ENCODE measurements around the gene SPATA3. TPM values are rescaled to one million over a fixed set of nuclear protein-coding genes. Genes with fewer than 3 reads are reported as not detected.

Gene SPATA3
- total RNA-seq, 2 donors from 2014 or later, result not detected

GRCh38 chr2:230947908-230948365, 48.0 kb upstream of the SPATA3 start:
- Histone ChIP-seq H3K36me3 (ENCODE audit: control insufficient read depth, insufficient read depth, low read length) (no peaks in the 10 kb centered on the region), H3K9me3 (ENCODE audit: control insufficient read depth, low read length) (no peaks in the 10 kb centered on the region), H3K9ac (ENCODE audit: extremely low read depth, low read length, poor library complexity, severe bottlenecking) (no peak overlapping the region), H3K27ac (ENCODE audit: low read depth, low read length) (no peak overlapping the region), H3K27me3 (ENCODE audit: control insufficient read depth, insufficient read depth, low read length, poor library complexity, severe bottlenecking) (no peaks in the 10 kb centered on the region), H3K4me1 (ENCODE audit: control insufficient read depth, insufficient read depth, low read length) (no peaks in the 10 kb centered on the region), H3K4me3 (ENCODE audit: low read length) (no peak overlapping the region)
- no peak for DNase-seq
- H3K27ac Mint-ChIP-seq, result no peak overlapping the region
- H3K36me3 Mint-ChIP-seq (ENCODE audit: low read depth), result no peaks in the 10 kb centered on the region
- H3K9me3 Mint-ChIP-seq, result peaks cover under 1% of the 10 kb centered on the region
- H3K4me3 Mint-ChIP-seq, result no peak overlapping the region
- H3K27me3 Mint-ChIP-seq (ENCODE audit: insufficient read depth), result no peaks in the 10 kb centered on the region
- no peak for TF ChIP-seq CTCF (conservative IDR thresholded peaks at IDR 0.05)
- WGBS, 2 experiments (ENCODE audit: insufficient coverage in 1 of 2, insufficient read length in 1 of 2), result 89 to 100% methylated on average over 5 to 9 of the region's 10 CpGs
- peaks cover 4% of the 10 kb centered on the region for H3K4me1 Mint-ChIP-seq

DNA sequence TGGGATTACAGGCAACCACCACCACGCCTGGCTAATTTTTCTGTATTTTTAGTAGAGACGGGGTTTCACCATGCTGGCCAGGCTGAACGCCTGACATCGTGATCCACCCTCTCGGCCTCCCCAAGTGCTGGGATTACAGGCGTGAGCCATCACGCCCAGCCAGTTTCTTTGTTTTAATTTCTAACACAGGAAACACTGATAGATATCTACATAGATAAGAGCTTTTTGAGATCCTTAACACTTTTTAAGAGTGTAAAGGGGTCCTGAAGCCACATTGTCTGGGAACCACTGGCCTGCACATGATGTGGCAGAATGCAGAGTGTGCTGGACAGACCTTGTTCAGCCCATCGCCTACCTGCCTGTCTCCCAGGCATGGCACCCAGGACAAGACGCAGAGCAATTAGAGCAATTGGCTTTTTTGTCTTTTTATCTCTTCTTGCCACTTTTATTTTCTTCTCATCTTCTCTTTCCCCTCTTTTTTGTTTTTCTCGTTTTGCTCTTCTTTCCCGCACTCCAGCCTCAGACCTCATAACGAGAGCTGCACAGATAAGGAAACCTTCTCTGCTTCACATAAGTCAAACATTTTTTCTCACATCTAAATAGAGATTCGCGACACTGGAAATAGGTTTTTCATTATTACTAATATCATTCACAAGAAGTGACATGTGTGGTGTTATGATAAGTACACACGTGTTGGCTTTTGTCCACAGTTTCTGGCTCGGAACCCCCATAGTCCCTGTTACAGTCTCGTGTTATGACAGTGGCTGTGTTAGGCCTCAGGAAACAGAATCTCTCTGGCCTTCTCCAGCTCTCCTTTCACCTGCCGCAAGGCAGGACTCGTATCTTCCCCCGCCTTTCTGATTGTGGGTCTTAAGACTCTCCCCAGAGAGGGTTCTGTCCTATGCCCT, 45.7 kb upstream of the SPATA3 start:
- Mint-ChIP-seq H3K27me3 (ENCODE audit: insufficient read depth) (no peaks in the 10 kb centered on the region), H3K9me3 (peaks cover 6% of the 10 kb centered on the region), H3K36me3 (ENCODE audit: low read depth) (no peaks in the 10 kb centered on the region), H3K4me1 (peaks cover 4% of the 10 kb centered on the region), H3K4me3 (no peak overlapping the region), H3K27ac (no peak overlapping the region)
- no peaks in the 10 kb centered on the region for H3K36me3 ChIP-seq (ENCODE audit: control insufficient read depth, insufficient read depth, low read length)
- H3K4me3 ChIP-seq (ENCODE audit: low read length), result no peak overlapping the region
- no peaks in the 10 kb centered on the region for H3K27me3 ChIP-seq (ENCODE audit: control insufficient read depth, insufficient read depth, low read length, poor library complexity, severe bottlenecking)
- WGBS, 2 experiments (ENCODE audit: insufficient coverage in 1 of 2, insufficient read length in 1 of 2), result 94 to 96% methylated on average over 16 to 18 of the region's 20 CpGs
- H3K9me3 ChIP-seq (ENCODE audit: control insufficient read depth, low read length), result no peaks in the 10 kb centered on the region
- no peak for DNase-seq
- H3K27ac ChIP-seq (ENCODE audit: low read depth, low read length), result no peak overlapping the region
- no peak for TF ChIP-seq CTCF (conservative IDR thresholded peaks at IDR 0.05)
- H3K9ac ChIP-seq (ENCODE audit: extremely low read depth, low read length, poor library complexity, severe bottlenecking), result no peak overlapping the region
- H3K4me1 ChIP-seq (ENCODE audit: control insufficient read depth, insufficient read depth, low read length), result no peaks in the 10 kb centered on the region

GRCh38 chr2:230950874-230951339, 45.0 kb upstream of the SPATA3 start:
- Histone ChIP-seq H3K36me3 (ENCODE audit: control insufficient read depth, insufficient read depth, low read length) (no peaks in the 10 kb centered on the region), H3K4me1 (ENCODE audit: control insufficient read depth, insufficient read depth, low read length) (no peaks in the 10 kb centered on the region), H3K4me3 (ENCODE audit: low read length) (no peak overlapping the region), H3K9ac (ENCODE audit: extremely low read depth, low read length, poor library complexity, severe bottlenecking) (no peak overlapping the region), H3K27ac (ENCODE audit: low read depth, low read length) (no peak overlapping the region), H3K27me3 (ENCODE audit: control insufficient read depth, insufficient read depth, low read length, poor library complexity, severe bottlenecking) (no peaks in the 10 kb centered on the region), H3K9me3 (ENCODE audit: control insufficient read depth, low read length) (no peaks in the 10 kb centered on the region)
- H3K36me3 Mint-ChIP-seq (ENCODE audit: low read depth), result no peaks in the 10 kb centered on the region
- no peak overlapping the region for H3K4me3 Mint-ChIP-seq
- no peak for DNase-seq
- peaks cover 4% of the 10 kb centered on the region for H3K4me1 Mint-ChIP-seq
- 91 to 95% methylated on average over 5 to 10 of the region's 10 CpGs for WGBS, 2 experiments (ENCODE audit: insufficient coverage in 1 of 2, insufficient read length in 1 of 2)
- no peak overlapping the region for H3K27ac Mint-ChIP-seq
- no peak for TF ChIP-seq CTCF (conservative IDR thresholded peaks at IDR 0.05)
- no peaks in the 10 kb centered on the region for H3K27me3 Mint-ChIP-seq (ENCODE audit: insufficient read depth)
- peaks cover 6% of the 10 kb centered on the region for H3K9me3 Mint-ChIP-seq

Measured in endodermal cell (in vitro differentiated cells).